Measurements from ENCODE around the gene NCAPH2. TPM values are rescaled to one million over a fixed set of nuclear protein-coding genes. Genes with fewer than 3 reads are reported as not detected.

The NCAPH2 gene
- total and polyA plus RNA-seq, 2 experiments from 2014 or later = 50.3 to 59.4 TPM

GRCh38 chr22:50545522-50546325 is 37.7 kb downstream of the NCAPH2 start, which contains the start of gene KLHDC7B:
Gene KLHDC7B (plus strand): TSS chr22:50545899. CDS start chr22:50546244, 345 bp downstream.
- H3K9me3 ChIP-seq (ENCODE audit: low read depth) = no peaks in the 10 kb centered on the region
- H3K4me3 ChIP-seq = no peak within 1 kb of the TSS
- TF ChIP-seq CTCF (IDR thresholded peaks at IDR 0.05; ENCODE audit: low read depth, low read length) = peak; percentile 17
- no peaks in the 10 kb centered on the region for H3K36me3 ChIP-seq
- H3K4me1 ChIP-seq (ENCODE audit: low read depth) = peaks cover 6% of the 10 kb centered on the region
- peaks cover 7% of the 10 kb centered on the region for H3K27me3 ChIP-seq
- DNase-seq (ENCODE audit: low read depth in 1 of 2, low spot score in 1 of 2) = no peak
- no peak within 1 kb of the TSS for H3K27ac ChIP-seq

GRCh38 chr22:50546326-50547262 is 38.6 kb downstream of the NCAPH2 start:
- Histone ChIP-seq H3K27ac (no peak overlapping the region), H3K4me1 (ENCODE audit: low read depth) (peaks cover 6% of the 10 kb centered on the region), H3K9me3 (ENCODE audit: low read depth) (no peaks in the 10 kb centered on the region), H3K36me3 (no peaks in the 10 kb centered on the region), H3K27me3 (peaks cover 7% of the 10 kb centered on the region), H3K4me3 (no peak overlapping the region)
- no peak for DNase-seq (ENCODE audit: low read depth in 1 of 2, low spot score in 1 of 2)
- no peak for TF ChIP-seq CTCF (IDR thresholded peaks at IDR 0.05; ENCODE audit: low read depth, low read length)

- Histone ChIP-seq H3K9me3 (ENCODE audit: low read depth) (no peaks in the 10 kb centered on the region), H3K27me3 (peaks cover 7% of the 10 kb centered on the region)
Observed at GRCh38 chr22:50547263-50547985, 39.4 kb downstream of the NCAPH2 start.

GRCh38 chr22:50548040-50548920 is 40.3 kb downstream of the NCAPH2 start:
- H3K4me1 ChIP-seq (ENCODE audit: low read depth) = peaks cover 6% of the 10 kb centered on the region
- no peak overlapping the region for H3K27ac ChIP-seq
- H3K9me3 ChIP-seq (ENCODE audit: low read depth) = no peaks in the 10 kb centered on the region
- peak; percentile 9 for TF ChIP-seq CTCF (IDR thresholded peaks at IDR 0.05; ENCODE audit: low read depth, low read length)
- peaks cover 7% of the 10 kb centered on the region for H3K27me3 ChIP-seq
- no peak for DNase-seq (ENCODE audit: low read depth in 1 of 2, low spot score in 1 of 2)
- no peak overlapping the region for H3K4me3 ChIP-seq
- no peaks in the 10 kb centered on the region for H3K36me3 ChIP-seq

More at GRCh38 chr22:50547263-50547985, 39.4 kb downstream of the NCAPH2 start:
- H3K36me3 ChIP-seq = no peaks in the 10 kb centered on the region
- DNase-seq (ENCODE audit: low read depth in 1 of 2, low spot score in 1 of 2) = no peak
- no peak overlapping the region for H3K4me3 ChIP-seq
- TF ChIP-seq CTCF (IDR thresholded peaks at IDR 0.05; ENCODE audit: low read depth, low read length) = no peak
- no peak overlapping the region for H3K27ac ChIP-seq
- H3K4me1 ChIP-seq (ENCODE audit: low read depth) = peaks cover 6% of the 10 kb centered on the region
